CD14-positive monocyte (primary cell): ENCODE data around the gene TSEN34. TPM values are rescaled to one million over a fixed set of nuclear protein-coding genes. Genes with fewer than 3 reads are reported as not detected.

Experiments used
- DNase-seq, 3 donors: peaks; one replicate each; pipeline ENCODE4 v3.0.0-alpha.2; 2011 to 2022
- H2AFZ ChIP-seq: 2 replicates; pipeline ENCODE4 v1.6.0; 2012; ENCODE audit warnings: mild to moderate bottlenecking, low read depth, low read length, inconsistent platforms; ENCODE audit not compliant: insufficient read depth, poor library complexity, severe bottlenecking
- H3K27ac ChIP-seq, 2 donors: 1 replicate in 1 of 2; 2 replicates in 1 of 2; pipeline ENCODE4 v1.5.1; 2012 to 2013; ENCODE audit warnings: low read length in 2 of 2, control low read depth in 1 of 2, inconsistent platforms in 1 of 2, low read depth in 1 of 2, mild to moderate bottlenecking in 1 of 2
- H3K27me3 ChIP-seq, 2 donors: one replicate each; pipeline versions ENCODE4 v1.6.0 to v1.6.1; 2011 to 2013; ENCODE audit warnings: low read length in 2 of 2; ENCODE audit not compliant: control insufficient read depth in 2 of 2, insufficient read depth in 2 of 2
- H3K36me3 ChIP-seq, 2 donors: replicated peaks in 1 of 2; 1 replicate in 1 of 2; 2 replicates in 1 of 2; pipeline versions ENCODE4 v1.5.1 to v1.6.1; 2012 to 2013; ENCODE audit warnings: low read length in 2 of 2, control low read depth in 1 of 2, inconsistent platforms in 1 of 2, mild to moderate bottlenecking in 1 of 2; ENCODE audit not compliant: insufficient read depth in 2 of 2, control insufficient read depth in 1 of 2
- H3K4me1 ChIP-seq, 2 donors: 1 replicate in 1 of 2; 2 replicates in 1 of 2; pipeline versions ENCODE4 v1.5.1 to v1.6.1; 2012 to 2013; ENCODE audit warnings: low read length in 2 of 2, control low read depth in 1 of 2, inconsistent platforms in 1 of 2, mild to moderate bottlenecking in 1 of 2, moderate library complexity in 1 of 2; ENCODE audit not compliant: insufficient read depth in 2 of 2, control insufficient read depth in 1 of 2
- H3K4me2 ChIP-seq: replicated peaks from 2 replicates; pipeline ENCODE3; 2012; ENCODE audit warnings: low read length, moderate library complexity, mild to moderate bottlenecking; ENCODE audit not compliant: poor library complexity, severe bottlenecking; ENCODE audit errors: extremely low read depth
- H3K4me3 ChIP-seq, 3 experiments: fragments of 200-600 bp in 1 of 3; sonication (generic) in 1 of 3; replicated peaks in 1 of 3; 1 replicate in 2 of 3; 2 replicates in 1 of 3; pipeline ENCODE4 v1.5.1; 2011 to 2013; ENCODE audit warnings: low read length in 3 of 3, mild to moderate bottlenecking in 3 of 3, control low read depth in 2 of 3, low read depth in 2 of 3, inconsistent platforms in 1 of 3, moderate library complexity in 1 of 3
- H3K79me2 ChIP-seq: 2 replicates; pipeline ENCODE4 v1.6.0; 2012; ENCODE audit warnings: mild to moderate bottlenecking, control low read depth, inconsistent platforms, low read length, moderate library complexity; ENCODE audit not compliant: insufficient read depth
- H3K9ac ChIP-seq: 2 replicates; pipeline ENCODE4 v1.6.0; 2017; ENCODE audit warnings: low read length, mild to moderate bottlenecking; ENCODE audit not compliant: insufficient read depth, poor library complexity, severe bottlenecking
- H3K9me3 ChIP-seq, 2 donors: replicated peaks in 1 of 2; 1 replicate in 1 of 2; 2 replicates in 1 of 2; pipeline versions ENCODE4 v1.5.1 to v1.6.1; 2012 to 2013; ENCODE audit warnings: low read length in 2 of 2, control low read depth in 1 of 2; ENCODE audit not compliant: control insufficient read depth in 1 of 2, insufficient read depth in 1 of 2
- H4K20me1 ChIP-seq: 2 replicates; pipeline ENCODE4 v1.6.0; 2012; ENCODE audit warnings: mild to moderate bottlenecking, low read length, control low read depth, moderate library complexity; ENCODE audit not compliant: insufficient read depth
- H3K27ac Mint-ChIP-seq, 7 donors: one replicate each; pipeline ENCODE4 v1.8.0; 2020; ENCODE audit warnings: mild to moderate bottlenecking in 7 of 7, mixed read lengths in 7 of 7, moderate library complexity in 6 of 7, inconsistent platforms in 2 of 7
- H3K27me3 Mint-ChIP-seq, 3 donors: one replicate each; pipeline ENCODE4 v1.8.0; 2021 to 2022; ENCODE audit warnings: low read depth in 3 of 3, mild to moderate bottlenecking in 3 of 3, mixed read lengths in 3 of 3, moderate library complexity in 3 of 3, inconsistent platforms in 1 of 3
- H3K36me3 Mint-ChIP-seq, 2 donors: one replicate each; pipeline ENCODE4 v1.8.0; 2020; ENCODE audit warnings: mixed read lengths in 2 of 2, inconsistent platforms in 1 of 2, mild to moderate bottlenecking in 1 of 2
- H3K4me1 Mint-ChIP-seq: one replicate; pipeline ENCODE4 v1.8.0; 2020; ENCODE audit warnings: mild to moderate bottlenecking, mixed read lengths
- H3K4me3 Mint-ChIP-seq, 2 donors: one replicate each; pipeline ENCODE4 v1.8.0; 2020; ENCODE audit warnings: mild to moderate bottlenecking in 2 of 2, mixed read lengths in 2 of 2, moderate library complexity in 1 of 2
- H3K9me3 Mint-ChIP-seq, 7 donors: one replicate each; pipeline ENCODE4 v1.8.0; 2020 to 2022; ENCODE audit warnings: mixed read lengths in 7 of 7, mild to moderate bottlenecking in 6 of 7, moderate library complexity in 6 of 7, inconsistent platforms in 2 of 7
- WGBS: methylation state at CpG from one replicate; pipeline ENCODE4 v1.1.5; 2013; ENCODE audit warnings: missing lambda C conversion rate; ENCODE audit not compliant: insufficient coverage; 5-methylcytosine and 5-hydroxymethylcytosine counted together
- intact Hi-C, 2 donors: fragments of 100-400 bp; cut with micrococcal nuclease; formaldehyde crosslinking; loops; one replicate each; pipeline versions ENCODE4 v1.15.0 to v1.15.1; 2023
- polyA plus RNA-seq, 3 donors: library from polyadenylated mRNA; depleted of rRNA in 1 of 3; unstranded in 2 of 3; stranded (reverse) in 1 of 3; fragments of 300-500 nt in 2 of 3; fragments of >200 nt in 1 of 3; fragmentation: Illumina TruSeq in 2 of 3; gene quantifications; 1 replicate in 2 of 3; 2 replicates in 1 of 3; pipeline ENCODE4 v1.2.3, GENCODE V29; 2012 to 2021
- TF ChIP-seq, protein P1 (sequence below): fragments of 200-600 bp; IDR thresholded peaks from one replicate; pipeline ENCODE4 v1.8.0; 2022; ENCODE audit warnings: antibody characterized with exemption, mild to moderate bottlenecking

Gene TSEN34
- polyA plus RNA-seq, 3 donors: 59.3 to 125 (median 109) TPM

GRCh38 chr19:54199401-54199800, 8.3 kb downstream of the TSEN34 start:
- Histone ChIP-seq H4K20me1 (peaks cover 36% of the 10 kb centered on the region), H3K4me3 (no peak overlapping the region), H3K9me3 (no peaks in the 10 kb centered on the region), H2AFZ (no peak overlapping the region), H3K79me2 (peaks cover 44% of the 10 kb centered on the region), H3K9ac (no peak overlapping the region), H3K27me3 (no peaks in the 10 kb centered on the region), H3K36me3 (peaks cover 38 to 55% of the 10 kb centered on the region in 2 donors), H3K27ac (peak overlapping the region in 1 of 2 donors; percentile 97), H3K4me2 (no peak overlapping the region), H3K4me1 (peaks cover 39 to 44% of the 10 kb centered on the region in 2 donors)
- TF ChIP-seq, protein P1, sequence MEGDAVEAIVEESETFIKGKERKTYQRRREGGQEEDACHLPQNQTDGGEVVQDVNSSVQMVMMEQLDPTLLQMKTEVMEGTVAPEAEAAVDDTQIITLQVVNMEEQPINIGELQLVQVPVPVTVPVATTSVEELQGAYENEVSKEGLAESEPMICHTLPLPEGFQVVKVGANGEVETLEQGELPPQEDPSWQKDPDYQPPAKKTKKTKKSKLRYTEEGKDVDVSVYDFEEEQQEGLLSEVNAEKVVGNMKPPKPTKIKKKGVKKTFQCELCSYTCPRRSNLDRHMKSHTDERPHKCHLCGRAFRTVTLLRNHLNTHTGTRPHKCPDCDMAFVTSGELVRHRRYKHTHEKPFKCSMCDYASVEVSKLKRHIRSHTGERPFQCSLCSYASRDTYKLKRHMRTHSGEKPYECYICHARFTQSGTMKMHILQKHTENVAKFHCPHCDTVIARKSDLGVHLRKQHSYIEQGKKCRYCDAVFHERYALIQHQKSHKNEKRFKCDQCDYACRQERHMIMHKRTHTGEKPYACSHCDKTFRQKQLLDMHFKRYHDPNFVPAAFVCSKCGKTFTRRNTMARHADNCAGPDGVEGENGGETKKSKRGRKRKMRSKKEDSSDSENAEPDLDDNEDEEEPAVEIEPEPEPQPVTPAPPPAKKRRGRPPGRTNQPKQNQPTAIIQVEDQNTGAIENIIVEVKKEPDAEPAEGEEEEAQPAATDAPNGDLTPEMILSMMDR: no peak
- intact Hi-C loops: loop anchor here (10.0 kb wide), 2 partner anchors 245 to 1455 kb away; partner anchors contain the start of genes LENG8 (in 1 of the 2) and U2AF2 (in 1 of the 2)
- no peak for DNase-seq
- WGBS: 90% methylated on average over 8 of the region's 16 CpGs
- H3K9me3 Mint-ChIP-seq: peaks cover 0 to 4% (median 0%) of the 10 kb centered on the region in 7 donors
- H3K4me3 Mint-ChIP-seq: peak overlapping the region in 1 of 2 donors; percentile 47
- H3K4me1 Mint-ChIP-seq: peaks cover 33% of the 10 kb centered on the region
- H3K27ac Mint-ChIP-seq: peak overlapping the region in 6 of 7 donors; percentile 62 to 100 (median 92)
- H3K27me3 Mint-ChIP-seq: no peaks in the 10 kb centered on the region
- peaks cover 56 to 65% of the 10 kb centered on the region in 2 donors for H3K36me3 Mint-ChIP-seq

DNA sequence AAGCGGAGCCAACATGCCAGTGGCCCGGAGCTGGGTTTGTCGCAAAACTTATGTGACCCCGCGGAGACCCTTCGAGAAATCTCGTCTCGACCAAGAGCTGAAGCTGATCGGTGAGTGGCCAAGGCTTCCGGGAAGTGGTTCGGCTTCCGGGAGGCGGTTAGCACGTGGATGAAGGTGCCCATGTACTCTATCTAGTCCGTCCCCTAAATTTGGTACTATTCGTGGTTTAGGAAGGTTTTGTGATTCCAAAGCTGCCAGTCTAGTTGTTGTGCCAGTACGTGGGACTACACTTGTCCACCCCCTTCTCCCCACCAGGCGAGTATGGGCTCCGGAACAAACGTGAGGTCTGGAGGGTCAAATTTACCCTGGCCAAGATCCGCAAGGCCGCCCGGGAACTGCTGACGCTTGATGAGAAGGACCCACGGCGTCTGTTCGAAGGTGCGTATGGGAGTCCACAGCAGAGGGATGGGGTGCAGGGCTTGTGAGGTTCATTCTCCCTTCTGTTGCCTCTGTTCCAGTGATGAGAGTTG, 10.1 kb downstream of the TSEN34 start:
- no peaks in the 10 kb centered on the region for H3K27me3 Mint-ChIP-seq
- WGBS: 5% methylated on average over 22 of the region's 28 CpGs
- DNase-seq: no peak
- peak overlapping the region; percentile 85 for H3K9ac ChIP-seq
- H3K36me3 Mint-ChIP-seq: peaks cover 64 to 68% of the 10 kb centered on the region in 2 donors
- peak overlapping the region; percentile 99 to 100 (median 100) for H3K27ac Mint-ChIP-seq
- H3K36me3 ChIP-seq: peaks cover 50 to 60% of the 10 kb centered on the region in 2 donors
- H3K9me3 Mint-ChIP-seq: peaks cover 0 to 4% (median 0%) of the 10 kb centered on the region in 7 donors
- peaks cover 62% of the 10 kb centered on the region for H3K79me2 ChIP-seq
- peak overlapping the region; percentile 83 to 99 (median 91) for H3K4me3 ChIP-seq
- H2AFZ ChIP-seq: no peak overlapping the region
- TF ChIP-seq, protein P1: no peak
- H3K4me1 ChIP-seq: peaks cover 57 to 62% of the 10 kb centered on the region in 2 donors
- H3K4me3 Mint-ChIP-seq: peak overlapping the region; percentile 100
- intact Hi-C loops: loop anchor here in 1 of 2 donors (5.0 kb wide), 1 partner anchor 34 kb away; no protein-coding TSS in a partner anchor
- no peaks in the 10 kb centered on the region for H3K27me3 ChIP-seq
- H3K27ac ChIP-seq: peak overlapping the region; percentile 93 to 97
- H3K4me2 ChIP-seq: peak overlapping the region; percentile 99
- peaks cover 54% of the 10 kb centered on the region for H4K20me1 ChIP-seq
- H3K9me3 ChIP-seq: no peaks in the 10 kb centered on the region
- H3K4me1 Mint-ChIP-seq: peaks cover 51% of the 10 kb centered on the region
